DOHH2 (cell line): ENCODE data around the gene DKK3.

Experiments used
- H3F3A ChIP-seq: fragments of 200-600 bp; sonication (generic), shearing (Covaris generic); 2 replicates; pipeline ENCODE4 v1.6.0; 2016; ENCODE audit warnings: antibody characterized with exemption, mild to moderate bottlenecking; ENCODE audit not compliant: control insufficient read depth, insufficient read depth
- H3K27ac ChIP-seq: fragments of 200-600 bp; sonication (generic); 2 replicates; pipeline ENCODE4 v1.5.1; 2014; ENCODE audit warnings: low read depth, mild to moderate bottlenecking, low read length, moderate library complexity
- H3K27me3 ChIP-seq: fragments of 200-600 bp; sonication (generic); 2 replicates; pipeline ENCODE4 v1.6.1; 2014; ENCODE audit warnings: mild to moderate bottlenecking, low read length, mixed read lengths; ENCODE audit not compliant: control insufficient read depth
- H3K36me3 ChIP-seq: fragments of 200-600 bp; sonication (generic); 2 replicates; pipeline ENCODE4 v1.6.1; 2014; ENCODE audit warnings: mild to moderate bottlenecking, low read length, moderate library complexity, mixed read lengths; ENCODE audit not compliant: control insufficient read depth
- H3K4me1 ChIP-seq: fragments of 200-600 bp; sonication (generic); 2 replicates; pipeline ENCODE4 v1.6.1; 2014; ENCODE audit warnings: mild to moderate bottlenecking, low read length, mixed read lengths; ENCODE audit not compliant: control insufficient read depth
- H3K4me2 ChIP-seq: fragments of 200-600 bp; sonication (generic); 2 replicates; pipeline ENCODE4 v1.6.0; 2014; ENCODE audit warnings: mild to moderate bottlenecking, low read length, moderate library complexity
- H3K4me3 ChIP-seq: fragments of 200-600 bp; sonication (generic); 2 replicates; pipeline ENCODE4 v1.5.1; 2014; ENCODE audit warnings: mild to moderate bottlenecking, low read length, mixed read lengths
- H3K79me2 ChIP-seq: fragments of 200-600 bp; sonication (generic); 2 replicates; pipeline ENCODE4 v1.6.1; 2014; ENCODE audit warnings: mild to moderate bottlenecking, low read length, mixed read lengths; ENCODE audit not compliant: control insufficient read depth
- H3K9me2 ChIP-seq: fragments of 200-600 bp; sonication (generic); replicated peaks from 2 replicates; pipeline ENCODE4 v1.6.1; 2014; ENCODE audit warnings: mild to moderate bottlenecking, low read length, mixed read lengths; ENCODE audit not compliant: control insufficient read depth
- H3K9me3 ChIP-seq: fragments of 200-600 bp; sonication (generic); 2 replicates; pipeline ENCODE4 v1.6.1; 2014; ENCODE audit warnings: antibody characterized with exemption, low read length, mixed read lengths; ENCODE audit not compliant: control insufficient read depth, insufficient read depth
- H4K20me1 ChIP-seq: fragments of 200-600 bp; sonication (generic); 2 replicates; pipeline ENCODE4 v1.6.0; 2014; ENCODE audit warnings: low read depth, mild to moderate bottlenecking, antibody characterized with exemption, low read length, moderate library complexity; ENCODE audit not compliant: control insufficient read depth, insufficient read depth
- EZH2phosphoT487 ChIP-seq: fragments of 200-600 bp; sonication (generic); IDR thresholded peaks from 2 replicates; pipeline ENCODE4 v1.6.1; 2017; ENCODE audit warnings: borderline replicate concordance, mild to moderate bottlenecking, antibody characterized with exemption, low read length, moderate library complexity, mixed read lengths
- TF ChIP-seq, protein P1 (sequence below): fragments of 200-600 bp; sonication (generic); IDR thresholded peaks from one replicate; pipeline ENCODE4 v1.5.1; 2014; ENCODE audit warnings: antibody characterized with exemption, mild to moderate bottlenecking, low read depth, low read length; ENCODE audit not compliant: poor library complexity, severe bottlenecking

DKK3 gene

DNA sequence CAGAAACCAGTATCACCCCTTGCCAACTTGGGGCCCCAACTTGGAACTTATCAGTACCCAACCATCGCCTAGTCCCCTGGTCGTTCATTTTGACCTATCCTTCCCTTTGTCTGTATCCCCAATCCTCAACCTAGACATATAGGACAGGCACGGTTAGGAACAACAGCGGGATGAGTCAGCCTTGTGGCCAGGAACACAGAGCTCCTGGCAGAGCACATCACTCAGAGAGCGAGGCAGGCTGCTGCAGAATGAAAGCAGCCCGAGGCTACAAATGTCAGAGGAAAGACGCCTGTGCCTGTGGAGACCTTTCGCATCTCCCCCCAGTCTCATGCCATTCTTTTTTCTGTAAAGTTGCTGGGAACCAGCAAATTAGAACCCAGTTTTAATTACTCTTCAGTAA lies 14.6 kb downstream of the DKK3 start:
- H3K9me3 ChIP-seq = no peaks in the 10 kb centered on the region
- no peak overlapping the region for H3K27ac ChIP-seq
- H3K36me3 ChIP-seq = no peaks in the 10 kb centered on the region
- no peaks in the 10 kb centered on the region for H3F3A ChIP-seq
- H3K4me1 ChIP-seq = no peaks in the 10 kb centered on the region
- no peak overlapping the region for H3K4me2 ChIP-seq
- H3K9me2 ChIP-seq = no peaks in the 10 kb centered on the region
- H3K4me3 ChIP-seq = no peak overlapping the region
- H3K27me3 ChIP-seq = peaks cover 12% of the 10 kb centered on the region; the same call in 1 of the 2 replicates
- no peaks in the 10 kb centered on the region for H4K20me1 ChIP-seq
- no peak for TF ChIP-seq EZH2phosphoT487
- TF ChIP-seq, protein P1, sequence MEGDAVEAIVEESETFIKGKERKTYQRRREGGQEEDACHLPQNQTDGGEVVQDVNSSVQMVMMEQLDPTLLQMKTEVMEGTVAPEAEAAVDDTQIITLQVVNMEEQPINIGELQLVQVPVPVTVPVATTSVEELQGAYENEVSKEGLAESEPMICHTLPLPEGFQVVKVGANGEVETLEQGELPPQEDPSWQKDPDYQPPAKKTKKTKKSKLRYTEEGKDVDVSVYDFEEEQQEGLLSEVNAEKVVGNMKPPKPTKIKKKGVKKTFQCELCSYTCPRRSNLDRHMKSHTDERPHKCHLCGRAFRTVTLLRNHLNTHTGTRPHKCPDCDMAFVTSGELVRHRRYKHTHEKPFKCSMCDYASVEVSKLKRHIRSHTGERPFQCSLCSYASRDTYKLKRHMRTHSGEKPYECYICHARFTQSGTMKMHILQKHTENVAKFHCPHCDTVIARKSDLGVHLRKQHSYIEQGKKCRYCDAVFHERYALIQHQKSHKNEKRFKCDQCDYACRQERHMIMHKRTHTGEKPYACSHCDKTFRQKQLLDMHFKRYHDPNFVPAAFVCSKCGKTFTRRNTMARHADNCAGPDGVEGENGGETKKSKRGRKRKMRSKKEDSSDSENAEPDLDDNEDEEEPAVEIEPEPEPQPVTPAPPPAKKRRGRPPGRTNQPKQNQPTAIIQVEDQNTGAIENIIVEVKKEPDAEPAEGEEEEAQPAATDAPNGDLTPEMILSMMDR = no peak
- no peaks in the 10 kb centered on the region for H3K79me2 ChIP-seq

GRCh38 chr11:11992257-11993212 lies 15.9 kb downstream of the DKK3 start:
- Histone ChIP-seq H3K36me3 (no peaks in the 10 kb centered on the region), H3K4me1 (no peaks in the 10 kb centered on the region)
- TF ChIP-seq, protein P1 = no peak
- no peak for TF ChIP-seq EZH2phosphoT487

DNA sequence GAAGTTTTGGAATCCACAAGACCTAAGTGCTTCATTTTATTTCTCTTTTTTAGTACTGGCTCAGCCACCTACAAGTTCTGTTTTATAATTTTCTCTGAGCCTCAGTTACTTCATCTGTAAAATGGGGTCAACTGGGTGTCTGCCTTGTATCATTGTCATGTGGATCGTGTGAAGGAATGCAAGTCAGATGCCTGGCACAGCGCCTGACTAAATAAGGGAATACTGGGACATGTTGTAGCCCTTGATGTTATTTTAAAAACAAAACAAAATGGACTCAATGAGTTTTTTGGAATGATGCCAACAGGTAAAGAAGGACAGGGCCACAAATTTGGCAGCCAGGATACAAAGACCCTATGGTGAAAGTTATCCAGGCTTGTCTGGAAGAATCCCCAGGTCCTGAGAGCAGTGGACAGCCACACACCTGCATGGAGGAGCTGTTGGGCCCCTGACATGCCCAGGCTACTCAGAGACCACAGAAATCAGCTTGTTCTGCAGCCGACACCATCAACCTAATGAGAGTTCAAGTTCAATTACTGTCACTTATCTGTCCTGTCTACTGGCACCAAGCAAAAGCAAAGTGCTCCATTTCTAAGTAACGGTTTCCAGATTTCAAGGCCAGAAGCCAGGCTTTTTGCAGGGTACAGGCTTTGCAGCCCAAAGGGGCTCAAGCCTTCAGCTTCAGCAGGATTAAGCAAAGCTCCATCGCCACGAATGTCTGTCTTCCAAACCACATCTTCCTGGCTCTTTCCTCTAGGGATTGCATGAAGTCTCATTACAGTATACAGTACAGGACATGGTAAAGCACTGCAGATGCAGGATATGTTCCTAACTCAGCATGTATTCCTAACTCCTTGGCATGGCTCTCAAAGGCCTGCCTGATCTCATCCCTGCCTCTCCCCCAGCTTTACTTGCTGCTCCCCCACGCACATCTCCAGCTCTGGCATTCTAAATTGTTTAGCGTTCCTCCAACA lies 18.4 kb downstream of the DKK3 start:
- no peak overlapping the region for H3K4me3 ChIP-seq
- no peak overlapping the region for H3K4me2 ChIP-seq
- no peaks in the 10 kb centered on the region for H3K9me2 ChIP-seq
- H3K27me3 ChIP-seq = 0 out of 2 replicates have a peak, but pooled peaks cover 2% of the 10 kb centered on the region
- no peaks in the 10 kb centered on the region for H3K79me2 ChIP-seq
- no peaks in the 10 kb centered on the region for H3K4me1 ChIP-seq
- no peak overlapping the region for H3K27ac ChIP-seq
- no peaks in the 10 kb centered on the region for H3K36me3 ChIP-seq
- no peaks in the 10 kb centered on the region for H3F3A ChIP-seq
- no peaks in the 10 kb centered on the region for H3K9me3 ChIP-seq
- no peaks in the 10 kb centered on the region for H4K20me1 ChIP-seq
- TF ChIP-seq, protein P1 = no peak
- TF ChIP-seq EZH2phosphoT487 = no peak

More at GRCh38 chr11:11992257-11993212, 15.9 kb downstream of the DKK3 start:
- no peak overlapping the region for H3K4me3 ChIP-seq
- no peaks in the 10 kb centered on the region for H3K9me3 ChIP-seq
- no peaks in the 10 kb centered on the region for H4K20me1 ChIP-seq
- H3K27ac ChIP-seq = no peak overlapping the region
- H3K27me3 ChIP-seq = 0 out of 2 replicates have a peak, but pooled peaks cover 7% of the 10 kb centered on the region
- H3F3A ChIP-seq = no peaks in the 10 kb centered on the region
- H3K9me2 ChIP-seq = no peaks in the 10 kb centered on the region
- no peaks in the 10 kb centered on the region for H3K79me2 ChIP-seq
- H3K4me2 ChIP-seq = no peak overlapping the region
